Stimulated activated CD8-positive, alpha-beta memory T cell treated with anti-CD3 and anti-CD28 coated beads, Interleukin-4, amount 100 ng/mL, for 48 hours (primary cell): ENCODE data around the gene ACSL5.
"Not testable (repeated sequence)": the region's sequence is repeated elsewhere in the genome, so short reads cannot be mapped to it uniquely, and the experiment has no call there.

Experiments
- DNase-seq: peaks from one replicate; pipeline ENCODE4 v3.0.0-alpha.2; 2020

Gene ACSL5

GRCh38 chr10:112351146-112351545 lies 22.8 kb upstream of the ACSL5 start:
- DNase-seq: no peak

- DNase-seq: no peak
Measured at GRCh38 chr10:112352044-112352443, 21.9 kb upstream of the ACSL5 start.

GRCh38 chr10:112353046-112353445 lies 20.9 kb upstream of the ACSL5 start:
- DNase-seq: no peak

- DNase-seq: no peak
Measured at GRCh38 chr10:112356686-112357085, 17.2 kb upstream of the ACSL5 start.

- DNase-seq: no peak
Measured at GRCh38 chr10:112359606-112360307, 14.2 kb upstream of the ACSL5 start.

GRCh38 chr10:112360308-112361270 lies 13.3 kb upstream of the ACSL5 start:
- no peak for DNase-seq

GRCh38 chr10:112361951-112362751 lies 11.8 kb upstream of the ACSL5 start:
- DNase-seq: no peak

- no peak for DNase-seq
Measured at GRCh38 chr10:112362833-112363232, 11.1 kb upstream of the ACSL5 start.

- no peak for DNase-seq
Measured at GRCh38 chr10:112363696-112364688, 9.9 kb upstream of the ACSL5 start.

- no peak for DNase-seq
Measured at GRCh38 chr10:112365014-112365432, 8.9 kb upstream of the ACSL5 start.

- no peak for DNase-seq
Measured at GRCh38 chr10:112365451-112365850, 8.5 kb upstream of the ACSL5 start.

GRCh38 chr10:112366992-112367391 lies 6.9 kb upstream of the ACSL5 start:
- no peak for DNase-seq

- no peak for DNase-seq
Measured at GRCh38 chr10:112367516-112367915, 6.4 kb upstream of the ACSL5 start.

GRCh38 chr10:112369495-112370423 lies 4.2 kb upstream of the ACSL5 start:
- no peak for DNase-seq

GRCh38 chr10:112370424-112370819 lies 3.5 kb upstream of the ACSL5 start:
- DNase-seq: no peak

GRCh38 chr10:112371326-112371725 lies 2.6 kb upstream of the ACSL5 start:
- not testable (repeated sequence) for DNase-seq

- DNase-seq: not testable (repeated sequence)
Measured at GRCh38 chr10:112372182-112372810, 1.6 kb upstream of the ACSL5 start.

GRCh38 chr10:112374724-112375541 lies 1.0 kb downstream of the ACSL5 start:
- no peak for DNase-seq

- peak; percentile 59 for DNase-seq
Measured at GRCh38 chr10:112375721-112376395, 1.9 kb downstream of the ACSL5 start.
